Panc1 (cell line): ENCODE measurements around the gene CDKAL1.

Experiments
- CTCF ChIP-seq: fragments of 450-650 bp; IDR thresholded peaks from 2 replicates; pipeline ENCODE4 v1.5.1; 2017; ENCODE audit warnings: mild to moderate bottlenecking
- POLR2AphosphoS5 ChIP-seq: IDR thresholded peaks from 2 replicates; pipeline ENCODE4 v1.6.1; 2012; ENCODE audit warnings: mild to moderate bottlenecking, low read depth, low read length, moderate library complexity

GRCh38 chr6:20916086-20916485, 381.8 kb downstream of the CDKAL1 start:
- no peak for TF ChIP-seq CTCF
- no peak for TF ChIP-seq POLR2AphosphoS5
